ENCODE measurements around the gene JADE2. TPM values are rescaled to one million over a fixed set of nuclear protein-coding genes. Genes with fewer than 3 reads are reported as not detected.

The JADE2 gene
- polyA plus RNA-seq, 3 donors: 11.1 to 14.3 (median 13.8) TPM

GRCh38 chr5:134527961-134528424, 2.5 kb downstream of the JADE2 start:
- DNase-seq: no peak

GRCh38 chr5:134528556-134528955, 3.1 kb downstream of the JADE2 start:
- no peak for DNase-seq

- DNase-seq: no peak
These were observed 4.0 kb downstream of the JADE2 start for GRCh38 chr5:134529460-134529859.

- DNase-seq: no peak
These were observed 5.0 kb downstream of the JADE2 start for GRCh38 chr5:134530301-134531077.

GRCh38 chr5:134533115-134533815, 7.8 kb downstream of the JADE2 start:
- DNase-seq: no peak

GRCh38 chr5:134534058-134534725, 8.7 kb downstream of the JADE2 start:
- DNase-seq: no peak

- DNase-seq: no peak
These were observed 9.2 kb downstream of the JADE2 start for GRCh38 chr5:134534726-134535110.

GRCh38 chr5:134536876-134537275, 11.4 kb downstream of the JADE2 start:
- no peak for DNase-seq

GRCh38 chr5:134537297-134537696, 11.8 kb downstream of the JADE2 start:
- DNase-seq: no peak

GRCh38 chr5:134538296-134538695, 12.8 kb downstream of the JADE2 start:
- no peak for DNase-seq

- DNase-seq: no peak
These were observed 14.3 kb downstream of the JADE2 start for GRCh38 chr5:134539732-134540131.

- no peak for DNase-seq
These were observed 15.6 kb downstream of the JADE2 start for GRCh38 chr5:134540747-134541733.

- DNase-seq: no peak
These were observed 16.4 kb downstream of the JADE2 start for GRCh38 chr5:134541736-134542376.

GRCh38 chr5:134543820-134544614, 18.5 kb downstream of the JADE2 start:
- no peak for DNase-seq

- no peak for DNase-seq
These were observed 19.8 kb downstream of the JADE2 start for GRCh38 chr5:134545070-134545868.

- DNase-seq: no peak
These were observed 21.6 kb downstream of the JADE2 start for GRCh38 chr5:134547066-134547465.

- DNase-seq: no peak
These were observed 22.1 kb downstream of the JADE2 start for GRCh38 chr5:134547579-134547978.

- no peak for DNase-seq
These were observed 22.7 kb downstream of the JADE2 start for GRCh38 chr5:134547999-134548658.

GRCh38 chr5:134549714-134550113, 24.2 kb downstream of the JADE2 start:
- DNase-seq: no peak

All from renal pelvis (tissue), 4 donors.